ENCODE results near the gene DDX55.

GRCh38 chr12:123667771-123668170, 65.9 kb downstream of the DDX55 start:
- TF ChIP-seq POLR2AphosphoS5 (IDR thresholded peaks at IDR 0.05; ENCODE audit: low read depth, low read length) (no peak), TAF1 (IDR thresholded peaks at IDR 0.05; ENCODE audit: borderline replicate concordance, insufficient read depth, low read length) (no peak), SIN3A (IDR thresholded peaks at IDR 0.05; ENCODE audit: borderline replicate concordance, insufficient read depth, low read length) (no peak)
- TF ChIP-seq, protein P1, sequence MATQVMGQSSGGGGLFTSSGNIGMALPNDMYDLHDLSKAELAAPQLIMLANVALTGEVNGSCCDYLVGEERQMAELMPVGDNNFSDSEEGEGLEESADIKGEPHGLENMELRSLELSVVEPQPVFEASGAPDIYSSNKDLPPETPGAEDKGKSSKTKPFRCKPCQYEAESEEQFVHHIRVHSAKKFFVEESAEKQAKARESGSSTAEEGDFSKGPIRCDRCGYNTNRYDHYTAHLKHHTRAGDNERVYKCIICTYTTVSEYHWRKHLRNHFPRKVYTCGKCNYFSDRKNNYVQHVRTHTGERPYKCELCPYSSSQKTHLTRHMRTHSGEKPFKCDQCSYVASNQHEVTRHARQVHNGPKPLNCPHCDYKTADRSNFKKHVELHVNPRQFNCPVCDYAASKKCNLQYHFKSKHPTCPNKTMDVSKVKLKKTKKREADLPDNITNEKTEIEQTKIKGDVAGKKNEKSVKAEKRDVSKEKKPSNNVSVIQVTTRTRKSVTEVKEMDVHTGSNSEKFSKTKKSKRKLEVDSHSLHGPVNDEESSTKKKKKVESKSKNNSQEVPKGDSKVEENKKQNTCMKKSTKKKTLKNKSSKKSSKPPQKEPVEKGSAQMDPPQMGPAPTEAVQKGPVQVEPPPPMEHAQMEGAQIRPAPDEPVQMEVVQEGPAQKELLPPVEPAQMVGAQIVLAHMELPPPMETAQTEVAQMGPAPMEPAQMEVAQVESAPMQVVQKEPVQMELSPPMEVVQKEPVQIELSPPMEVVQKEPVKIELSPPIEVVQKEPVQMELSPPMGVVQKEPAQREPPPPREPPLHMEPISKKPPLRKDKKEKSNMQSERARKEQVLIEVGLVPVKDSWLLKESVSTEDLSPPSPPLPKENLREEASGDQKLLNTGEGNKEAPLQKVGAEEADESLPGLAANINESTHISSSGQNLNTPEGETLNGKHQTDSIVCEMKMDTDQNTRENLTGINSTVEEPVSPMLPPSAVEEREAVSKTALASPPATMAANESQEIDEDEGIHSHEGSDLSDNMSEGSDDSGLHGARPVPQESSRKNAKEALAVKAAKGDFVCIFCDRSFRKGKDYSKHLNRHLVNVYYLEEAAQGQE (IDR thresholded peaks at IDR 0.05; ENCODE audit: insufficient read depth in 1 of 2, low read depth in 2 of 2, low read length in 2 of 2): no peak
